SK-N-SH treated with all-trans-retinoic acid at 6 μM for 48 hours (cell line): ENCODE data around the gene SERGEF.
A peak's percentile ranks its signal among the peaks of the same experiment; 100 is the strongest.

ENCODE experiments used
- ATAC-seq: fragments of 200-7000 bp; cut with Tn5 transposase; 3 replicates; pipeline ENCODE4 v1.9.1; 2020; ENCODE audit warnings: mild to moderate bottlenecking, moderate library complexity
- ARNTL ChIP-seq: fragments of 450-650 bp; formaldehyde crosslinking; IDR thresholded peaks from 2 replicates; pipeline ENCODE4 v1.5.0; 2020; ENCODE audit warnings: low read depth, mild to moderate bottlenecking, moderate library complexity, borderline replicate concordance
- CREB5 ChIP-seq: fragments of 250-450 bp; sonication (Bioruptor Pico); IDR thresholded peaks from 2 replicates; pipeline ENCODE4 v1.5.1; 2020; ENCODE audit warnings: low read depth, mild to moderate bottlenecking, moderate library complexity
- CSDC2 ChIP-seq: fragments of 250-450 bp; sonication (Bioruptor Pico); IDR thresholded peaks from 2 replicates; pipeline ENCODE4 v1.5.0; 2020; ENCODE audit warnings: mild to moderate bottlenecking, moderate library complexity
- CSRNP3 ChIP-seq: fragments of 250-450 bp; sonication (Bioruptor Pico); IDR thresholded peaks from 2 replicates; pipeline ENCODE4 v1.5.1; 2021; ENCODE audit warnings: mild to moderate bottlenecking, moderate library complexity
- ESRRG ChIP-seq: fragments of 250-450 bp; sonication (Bioruptor Pico); IDR thresholded peaks from 2 replicates; pipeline ENCODE4 v1.6.1; 2021; ENCODE audit warnings: mild to moderate bottlenecking
- GLIS3 ChIP-seq: fragments of 250-450 bp; sonication (Bioruptor Pico); IDR thresholded peaks from 2 replicates; pipeline ENCODE4 v1.5.0; 2020; ENCODE audit warnings: mild to moderate bottlenecking, moderate library complexity
- ISL1 ChIP-seq: fragments of 250-450 bp; sonication (Bioruptor Pico); IDR thresholded peaks from 2 replicates; pipeline ENCODE4 v2.1.2; 2022; ENCODE audit warnings: mild to moderate bottlenecking, moderate library complexity
- OSR1 ChIP-seq: fragments of 250-450 bp; sonication (Bioruptor Pico); IDR thresholded peaks from 2 replicates; pipeline ENCODE4 v1.8.0; 2022; ENCODE audit warnings: moderate library complexity, mild to moderate bottlenecking, inconsistent platforms
- PATZ1 ChIP-seq: fragments of 250-450 bp; sonication (Bioruptor Pico); IDR thresholded peaks from 2 replicates; pipeline ENCODE4 v1.8.0; 2020; ENCODE audit warnings: mild to moderate bottlenecking, moderate library complexity, borderline replicate concordance
- PPARA ChIP-seq: fragments of 250-450 bp; sonication (Bioruptor Pico); IDR thresholded peaks from 2 replicates; pipeline ENCODE4 v1.5.0; 2020; ENCODE audit warnings: mild to moderate bottlenecking, borderline replicate concordance
- RARB ChIP-seq: fragments of 250-450 bp; sonication (Bioruptor Pico); IDR thresholded peaks from 2 replicates; pipeline ENCODE4 v1.8.0; 2021; ENCODE audit warnings: mild to moderate bottlenecking, moderate library complexity
- SNAI2 ChIP-seq: fragments of 250-450 bp; sonication (Bioruptor Pico); IDR thresholded peaks from 2 replicates; pipeline ENCODE4 v1.5.0; 2020; ENCODE audit warnings: mild to moderate bottlenecking, moderate library complexity
- TCF4 ChIP-seq: fragments of 250-450 bp; sonication (Bioruptor Pico); IDR thresholded peaks from 2 replicates; pipeline ENCODE4 v1.8.0; 2021; ENCODE audit warnings: mild to moderate bottlenecking, moderate library complexity, borderline replicate concordance
- TOX ChIP-seq: fragments of 250-450 bp; sonication (Bioruptor Pico); IDR thresholded peaks from 2 replicates; pipeline ENCODE4 v1.8.0; 2021; ENCODE audit warnings: mild to moderate bottlenecking, moderate library complexity, borderline replicate concordance
- TSHZ2 ChIP-seq: fragments of 250-450 bp; sonication (Bioruptor Pico); IDR thresholded peaks from 2 replicates; pipeline ENCODE4 v1.5.0; 2020; ENCODE audit warnings: mild to moderate bottlenecking, moderate library complexity
- ZC3H10 ChIP-seq: fragments of 250-450 bp; sonication (Bioruptor Pico); IDR thresholded peaks from 2 replicates; pipeline ENCODE4 v1.5.1; 2021; ENCODE audit warnings: mild to moderate bottlenecking, moderate library complexity
- ZFP3 ChIP-seq: fragments of 250-450 bp; sonication (Bioruptor Pico); IDR thresholded peaks from 2 replicates; pipeline ENCODE4 v1.5.0; 2020; ENCODE audit warnings: mild to moderate bottlenecking, moderate library complexity
- ZFP30 ChIP-seq: fragments of 450-650 bp; formaldehyde crosslinking; IDR thresholded peaks from 2 replicates; pipeline ENCODE4 v1.5.0; 2022; ENCODE audit warnings: mild to moderate bottlenecking, moderate library complexity
- ZNF565 ChIP-seq: fragments of 450-650 bp; formaldehyde crosslinking; conservative IDR thresholded peaks from 2 replicates; pipeline ENCODE4 v1.5.0; 2020; ENCODE audit warnings: low read depth, mild to moderate bottlenecking, moderate library complexity
- ZNF70 ChIP-seq: fragments of 450-650 bp; formaldehyde crosslinking; IDR thresholded peaks from 2 replicates; pipeline ENCODE4 v1.5.0; 2020; ENCODE audit warnings: mild to moderate bottlenecking, moderate library complexity
- ZNF8 ChIP-seq: fragments of 450-650 bp; formaldehyde crosslinking; IDR thresholded peaks from 2 replicates; pipeline ENCODE4 v1.5.0; 2020; ENCODE audit warnings: mild to moderate bottlenecking, moderate library complexity

Gene SERGEF

GRCh38 chr11:17810041-17810440 lies 202.8 kb downstream of the SERGEF start:
- no peak for TF ChIP-seq ZC3H10 (CRISPR knock-in tag)
- no peak for TF ChIP-seq GLIS3 (CRISPR knock-in tag)
- TF ChIP-seq ESRRG (CRISPR knock-in tag) = no peak
- TF ChIP-seq ZFP3 (CRISPR knock-in tag) = no peak
- TF ChIP-seq TCF4 (CRISPR knock-in tag) = no peak
- TF ChIP-seq OSR1 (CRISPR knock-in tag) = no peak
- no peak for TF ChIP-seq RARB (CRISPR knock-in tag)
- TF ChIP-seq ZNF8 = no peak
- no peak for TF ChIP-seq ZNF70 (CRISPR knock-in tag)
- no peak for TF ChIP-seq PATZ1 (CRISPR knock-in tag)
- TF ChIP-seq CSDC2 (CRISPR knock-in tag) = no peak
- no peak for TF ChIP-seq CREB5
- TF ChIP-seq ZFP30 (CRISPR knock-in tag) = no peak
- no peak for ATAC-seq

- peak; percentile 24; the same call in 1 of the 3 replicates for ATAC-seq
Observed at GRCh38 chr11:17807034-17807433, 205.8 kb downstream of the SERGEF start.

GRCh38 chr11:17805873-17806272 lies 207.0 kb downstream of the SERGEF start:
- ATAC-seq = no peak
- TF ChIP-seq ZFP30 (CRISPR knock-in tag) (no peak), CREB5 (no peak), RARB (CRISPR knock-in tag) (no peak), ZNF565 (CRISPR knock-in tag) (no peak), ZFP3 (CRISPR knock-in tag) (no peak), ZC3H10 (CRISPR knock-in tag) (no peak), PATZ1 (CRISPR knock-in tag) (no peak), CSDC2 (CRISPR knock-in tag) (no peak), TCF4 (CRISPR knock-in tag) (no peak), CSRNP3 (CRISPR knock-in tag) (no peak), ARNTL (CRISPR knock-in tag) (no peak), OSR1 (CRISPR knock-in tag) (no peak), ZNF70 (CRISPR knock-in tag) (no peak), ISL1 (no peak), SNAI2 (CRISPR knock-in tag) (no peak), TSHZ2 (CRISPR knock-in tag) (no peak), ZNF8 (no peak), GLIS3 (CRISPR knock-in tag) (no peak), PPARA (no peak), TOX (CRISPR knock-in tag) (no peak)

More at GRCh38 chr11:17807034-17807433, 205.8 kb downstream of the SERGEF start:
- TF ChIP-seq OSR1 (CRISPR knock-in tag) (no peak), ARNTL (CRISPR knock-in tag) (no peak), TCF4 (CRISPR knock-in tag) (no peak), PPARA (no peak), GLIS3 (CRISPR knock-in tag) (no peak)
